Body of pancreas (tissue), 4 donors: ENCODE measurements around the gene CCM2.

Source experiments
- CTCF ChIP-seq, 7 experiments: fragments of 450-650 bp in 4 of 7; fragments of 200-600 bp in 3 of 7; sonication (generic) in 3 of 7; IDR thresholded peaks; one replicate each; pipeline ENCODE4 v1.5.1; 2016 to 2019; ENCODE audit warnings: antibody characterized with exemption in 7 of 7
- POLR2A ChIP-seq, 3 donors: fragments of 450-650 bp; IDR thresholded peaks; one replicate each; pipeline ENCODE4 v1.6.1; 2016; ENCODE audit warnings: antibody characterized with exemption in 3 of 3, mild to moderate bottlenecking in 2 of 3

GRCh38 chr7:45099891-45100760 is 100.1 kb downstream of the CCM2 start:
- no peak for TF ChIP-seq CTCF (IDR thresholded peaks at IDR 0.05)
- no peak for TF ChIP-seq POLR2A (IDR thresholded peaks at IDR 0.05)
